ENCODE data around the gene PIF1.

PIF1 gene

DNA sequence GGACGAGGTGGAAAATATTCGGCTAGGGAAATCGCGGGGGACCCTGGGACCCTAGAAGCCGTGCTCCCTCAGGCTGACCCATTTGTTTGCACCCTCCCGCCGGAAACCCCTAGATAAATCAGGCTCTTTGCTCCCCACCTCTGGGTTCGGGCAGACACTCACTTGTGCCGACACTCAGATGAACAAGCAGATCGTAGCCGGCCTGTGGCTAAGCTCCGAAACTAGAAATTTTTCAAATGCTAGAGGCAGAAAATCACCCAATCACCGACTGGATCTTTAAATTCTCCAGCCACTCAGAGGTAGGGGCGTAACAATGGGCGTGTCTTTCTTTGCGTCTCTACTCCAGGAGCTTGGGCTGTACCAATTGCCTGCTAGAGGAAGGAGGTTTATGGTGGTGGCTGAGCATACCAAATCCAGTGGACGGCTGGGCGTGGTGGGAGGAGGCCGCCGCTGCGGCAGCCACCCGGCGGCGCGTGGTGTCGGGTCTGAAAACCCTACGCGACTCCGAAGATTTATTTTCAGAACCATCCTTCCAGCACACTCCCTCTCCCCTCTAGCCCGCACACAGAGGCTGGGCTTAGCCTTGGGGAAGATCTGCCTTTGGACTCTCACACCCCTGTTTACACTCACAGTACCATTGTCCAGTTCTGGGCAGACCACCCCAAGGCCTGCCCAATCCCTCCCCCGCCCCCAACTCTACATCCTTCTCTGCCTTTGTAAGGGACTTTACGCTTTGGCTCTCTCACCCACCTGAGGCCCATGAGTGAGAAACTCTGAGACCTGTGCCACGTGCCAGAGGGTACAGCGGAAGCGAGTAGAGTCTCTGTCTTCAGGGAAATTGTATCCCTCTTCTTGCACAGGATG, at the start of gene PIF1:
Gene PIF1, minus strand, starts transcription at position 217 of the 864 bp plus-strand sequence. CDS start 1,312 bp downstream, outside the sequence.
- peak; percentile 86 for DNase-seq

GRCh38 chr15:64870353-64870752, 44.9 kb upstream of the PIF1 start:
- DNase-seq = no peak

GRCh38 chr15:64869501-64869900, 44.1 kb upstream of the PIF1 start:
- no peak for DNase-seq

DNA sequence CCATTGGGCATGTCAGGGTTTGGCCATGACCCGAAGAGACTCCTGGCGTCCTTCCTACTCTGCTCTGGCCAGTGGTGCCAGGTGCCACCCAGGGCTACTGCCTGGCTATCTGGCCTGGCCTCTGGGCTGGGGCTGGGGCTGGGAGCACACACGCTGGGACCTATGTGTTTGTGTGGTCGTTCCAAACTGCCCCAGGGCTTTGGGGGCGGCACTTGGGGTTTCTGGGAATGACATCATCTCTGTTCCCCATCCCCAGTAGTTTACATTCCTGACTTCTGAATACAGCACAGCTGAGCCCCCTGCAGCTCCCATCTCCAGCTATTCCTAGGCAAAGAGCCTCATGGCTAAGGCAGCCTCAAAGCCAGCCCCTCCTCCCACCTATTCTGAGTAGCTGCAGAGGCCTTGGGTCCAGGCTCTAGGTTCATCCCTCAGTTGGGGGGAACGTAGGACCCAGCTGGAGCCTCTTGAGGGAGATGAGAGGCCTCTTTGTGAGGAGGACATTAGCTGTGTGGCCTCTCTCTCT, 40.6 kb upstream of the PIF1 start:
- no peak for DNase-seq

DNA sequence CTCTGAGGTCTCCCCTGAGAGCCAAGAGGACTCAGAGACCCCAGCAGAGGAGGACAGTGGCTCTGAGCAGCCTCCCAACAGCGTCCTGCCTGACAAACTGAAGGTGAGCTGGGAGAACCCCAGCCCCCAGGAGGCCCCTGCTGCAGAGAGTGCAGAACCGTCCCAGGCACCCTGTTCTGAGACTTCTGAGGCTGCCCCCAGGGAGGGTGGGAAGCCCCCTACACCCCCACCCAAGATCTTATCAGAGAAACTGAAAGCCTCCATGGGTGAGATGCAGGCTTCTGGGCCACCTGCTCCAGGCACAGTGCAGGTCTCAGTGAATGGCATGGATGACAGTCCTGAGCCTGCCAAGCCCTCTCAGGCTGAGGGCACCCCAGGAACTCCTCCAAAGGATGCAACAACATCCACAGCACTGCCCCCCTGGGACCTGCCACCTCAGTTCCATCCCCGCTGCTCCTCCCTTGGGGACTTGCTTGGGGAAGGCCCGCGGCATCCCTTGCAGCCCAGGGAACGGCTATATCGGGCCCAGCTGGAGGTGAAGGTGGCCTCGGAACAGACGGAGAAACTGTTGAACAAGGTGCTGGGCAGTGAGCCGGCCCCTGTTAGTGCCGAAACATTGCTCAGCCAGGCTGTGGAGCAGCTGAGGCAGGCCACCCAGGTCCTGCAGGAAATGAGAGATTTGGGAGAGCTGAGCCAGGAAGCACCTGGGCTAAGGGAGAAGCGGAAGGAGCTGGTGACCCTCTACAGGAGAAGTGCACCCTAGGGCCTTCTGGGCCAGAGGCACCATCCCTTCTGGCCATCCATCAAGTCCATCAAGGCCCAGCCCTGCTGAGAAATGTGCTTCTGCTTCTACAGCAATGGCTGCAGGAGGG, 39.9 kb upstream of the PIF1 start:
- no peak for DNase-seq

DNA sequence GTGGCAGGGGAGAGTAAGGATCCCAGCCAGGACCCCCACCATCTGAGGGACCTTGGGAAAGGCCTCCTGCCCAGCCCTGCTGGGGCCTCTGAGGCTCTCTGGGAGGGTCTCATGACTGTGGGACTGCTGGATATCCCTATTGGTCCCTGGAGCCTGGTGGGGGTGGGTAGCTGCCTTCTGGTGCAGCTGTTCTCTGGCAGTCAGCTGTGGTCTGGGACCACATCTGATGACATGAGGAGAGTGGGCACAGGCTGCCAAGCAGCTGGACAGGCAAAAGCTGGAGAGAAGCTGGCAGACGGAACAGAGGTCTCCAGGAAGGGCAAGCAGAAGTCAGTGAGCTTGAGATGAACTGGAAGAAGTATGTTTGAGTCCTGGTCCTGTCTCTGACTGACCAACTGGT, 38.6 kb upstream of the PIF1 start:
- no peak for DNase-seq

GRCh38 chr15:64862408-64862807, 37.0 kb upstream of the PIF1 start:
- no peak for DNase-seq

DNA sequence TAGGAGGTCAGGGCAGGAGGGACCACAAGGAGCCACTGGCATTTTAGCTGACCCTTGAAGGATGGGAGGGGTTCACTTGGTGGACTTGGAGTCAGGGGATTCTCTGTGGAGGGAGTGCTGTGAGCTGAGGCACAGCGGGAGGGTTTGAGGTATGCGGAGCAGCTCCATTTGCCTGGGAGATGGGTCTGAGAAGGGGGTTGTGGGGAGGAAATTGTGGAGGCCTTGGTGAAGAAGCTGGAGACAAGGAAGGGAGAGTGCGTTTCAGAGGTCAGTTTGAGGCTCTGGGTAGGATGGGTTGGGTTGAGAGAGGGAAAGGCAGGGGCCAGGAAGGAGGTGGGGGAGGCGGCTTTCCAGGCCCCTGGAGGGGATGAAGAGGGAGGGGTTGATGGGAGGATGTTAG, 36.5 kb upstream of the PIF1 start:
- DNase-seq = no peak

DNA sequence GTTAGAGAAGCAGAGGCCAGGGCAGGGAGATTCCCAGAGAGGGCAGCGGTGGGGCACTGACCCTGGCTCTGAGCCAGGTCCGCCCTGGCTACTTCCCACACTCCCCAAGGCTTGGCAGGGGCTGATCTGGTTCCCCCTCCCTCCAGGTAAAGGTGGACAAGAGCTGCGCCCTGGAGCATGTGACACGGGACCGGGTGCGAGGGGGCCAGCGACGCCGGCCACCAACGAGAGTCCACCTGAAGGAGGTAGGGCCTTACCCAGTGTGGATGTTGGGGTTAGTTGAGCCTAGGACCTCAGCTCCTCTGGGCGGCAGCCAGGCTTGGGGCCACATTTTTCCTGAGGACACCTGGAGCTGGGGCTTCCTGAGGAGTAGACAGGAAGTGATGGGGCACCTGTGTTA, 35.9 kb upstream of the PIF1 start:
- DNase-seq = no peak

DNA sequence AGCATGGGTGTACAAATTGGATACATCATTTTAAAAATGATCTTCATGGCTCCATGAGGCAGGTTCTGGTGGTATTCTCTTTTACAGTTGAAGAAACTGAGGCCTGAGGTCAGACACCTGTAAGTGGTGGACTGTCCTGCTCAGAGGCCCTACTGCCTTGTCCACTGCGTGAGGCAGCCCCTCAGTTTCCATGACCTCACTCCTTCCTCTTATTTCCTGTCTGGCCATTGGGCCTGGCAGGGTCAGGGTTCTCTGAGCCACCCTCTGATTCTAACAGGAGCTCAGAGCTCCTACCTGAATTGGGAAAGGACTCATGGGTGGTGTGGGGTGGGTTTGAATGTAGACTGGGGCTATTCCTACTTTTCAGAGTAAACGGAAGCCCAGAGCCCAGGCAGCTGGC, 33.8 kb upstream of the PIF1 start:
- DNase-seq = no peak

DNA sequence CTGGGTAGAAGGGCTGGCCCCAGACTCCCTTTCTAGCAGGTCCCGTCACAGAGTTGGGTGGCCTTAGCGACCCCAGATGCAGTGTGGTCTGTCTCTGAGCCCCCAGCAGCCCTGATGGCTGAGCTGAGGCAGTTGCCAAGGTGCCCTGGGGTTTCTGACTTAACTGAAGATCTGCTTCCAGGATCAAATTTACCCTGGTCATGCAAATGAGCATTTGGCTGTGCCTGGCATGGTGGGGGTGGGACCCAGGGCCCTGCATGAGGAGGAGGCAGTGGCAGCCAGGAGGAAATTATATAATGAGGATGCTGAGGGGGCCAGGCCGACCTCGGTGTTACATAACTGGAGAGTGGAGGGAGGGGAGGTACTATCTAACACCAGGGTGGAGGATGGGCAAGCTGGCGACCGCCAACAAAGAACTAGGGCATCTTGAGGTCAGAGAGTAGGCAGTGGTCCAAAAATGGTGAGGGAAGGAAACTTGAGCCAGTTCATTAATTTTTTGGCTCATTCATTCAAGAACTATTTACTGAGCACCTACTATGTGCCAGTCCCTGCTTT, 32.7 kb upstream of the PIF1 start:
- DNase-seq = no peak

- DNase-seq = no peak
Observed at GRCh38 chr15:64857421-64857820, 32.0 kb upstream of the PIF1 start.

DNA sequence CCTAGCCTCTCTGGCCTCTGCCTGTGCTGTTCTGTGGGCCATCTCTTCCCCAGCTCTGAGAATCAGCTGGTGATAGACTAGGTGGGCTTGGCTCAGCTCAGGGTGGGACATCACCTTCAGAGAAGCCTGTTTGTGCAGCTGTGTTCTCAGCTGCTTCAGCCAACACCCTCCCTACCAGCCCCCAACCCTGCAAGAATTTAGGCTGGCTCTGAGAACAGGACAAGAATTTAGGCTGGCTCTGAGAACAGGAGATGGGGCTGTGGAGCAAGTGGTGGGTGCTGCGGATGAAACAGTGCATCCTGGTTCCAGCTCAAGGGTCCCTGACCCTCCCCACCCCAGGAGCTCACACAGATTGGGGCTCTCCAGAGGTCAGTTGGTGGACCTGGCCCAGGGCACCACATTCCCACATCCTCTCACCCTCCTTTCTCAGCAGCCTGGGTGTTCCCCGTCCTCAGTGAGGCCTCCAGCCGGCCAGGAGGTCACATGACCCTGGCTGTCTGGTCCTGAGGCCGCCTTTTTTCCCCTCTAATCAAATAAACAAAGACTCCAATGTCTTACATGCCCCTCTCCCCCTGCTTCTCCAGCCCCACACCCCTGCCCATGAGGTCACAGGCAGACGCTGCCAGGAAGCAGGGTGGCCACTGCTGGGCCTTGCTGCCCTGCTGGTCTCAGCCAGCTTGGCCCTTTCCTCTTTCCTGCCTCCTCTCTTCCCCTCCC, 31.1 kb upstream of the PIF1 start:
- DNase-seq = no peak

GRCh38 chr15:64855205-64855975, 29.9 kb upstream of the PIF1 start:
- DNase-seq = no peak

GRCh38 chr15:64854526-64854925, 29.1 kb upstream of the PIF1 start:
- DNase-seq = no peak

DNA sequence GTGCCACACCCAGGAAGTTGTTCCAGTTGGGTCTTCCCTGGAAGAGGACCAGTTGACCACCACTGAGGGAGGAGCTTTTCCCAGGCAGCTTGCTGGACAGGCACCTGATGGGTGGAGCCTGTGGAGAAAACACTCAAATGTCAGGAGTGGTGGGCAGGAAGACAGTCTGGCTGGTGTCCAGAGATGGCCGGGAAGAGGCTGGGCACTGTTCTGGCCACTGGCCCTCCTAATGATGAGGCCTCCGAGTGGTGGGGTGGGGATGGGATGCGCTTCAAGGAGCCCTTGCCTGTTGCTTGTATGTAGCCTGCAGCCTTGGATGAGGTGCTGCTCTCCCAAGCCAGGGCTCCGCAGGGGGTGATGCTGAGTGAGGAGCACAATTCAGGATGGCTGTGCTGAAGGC, 28.6 kb upstream of the PIF1 start:
- no peak for DNase-seq

DNA sequence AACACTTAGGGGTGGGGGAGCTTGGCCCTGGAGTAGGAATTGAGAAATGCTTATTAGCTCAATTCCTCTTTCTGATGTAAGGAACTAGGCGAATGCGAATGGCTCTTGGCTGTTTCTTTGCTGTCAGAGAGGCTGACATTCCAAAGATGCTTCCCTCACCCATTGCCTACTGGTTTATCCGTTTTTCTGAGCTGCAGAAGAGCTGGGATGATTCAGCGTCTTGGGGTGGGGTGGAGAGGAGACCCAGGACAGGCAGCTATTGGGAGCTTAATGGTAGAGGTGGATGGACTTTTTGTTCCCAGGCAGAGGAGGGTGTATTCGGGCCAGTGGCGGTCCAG, 26.0 kb upstream of the PIF1 start:
- DNase-seq = no peak

DNA sequence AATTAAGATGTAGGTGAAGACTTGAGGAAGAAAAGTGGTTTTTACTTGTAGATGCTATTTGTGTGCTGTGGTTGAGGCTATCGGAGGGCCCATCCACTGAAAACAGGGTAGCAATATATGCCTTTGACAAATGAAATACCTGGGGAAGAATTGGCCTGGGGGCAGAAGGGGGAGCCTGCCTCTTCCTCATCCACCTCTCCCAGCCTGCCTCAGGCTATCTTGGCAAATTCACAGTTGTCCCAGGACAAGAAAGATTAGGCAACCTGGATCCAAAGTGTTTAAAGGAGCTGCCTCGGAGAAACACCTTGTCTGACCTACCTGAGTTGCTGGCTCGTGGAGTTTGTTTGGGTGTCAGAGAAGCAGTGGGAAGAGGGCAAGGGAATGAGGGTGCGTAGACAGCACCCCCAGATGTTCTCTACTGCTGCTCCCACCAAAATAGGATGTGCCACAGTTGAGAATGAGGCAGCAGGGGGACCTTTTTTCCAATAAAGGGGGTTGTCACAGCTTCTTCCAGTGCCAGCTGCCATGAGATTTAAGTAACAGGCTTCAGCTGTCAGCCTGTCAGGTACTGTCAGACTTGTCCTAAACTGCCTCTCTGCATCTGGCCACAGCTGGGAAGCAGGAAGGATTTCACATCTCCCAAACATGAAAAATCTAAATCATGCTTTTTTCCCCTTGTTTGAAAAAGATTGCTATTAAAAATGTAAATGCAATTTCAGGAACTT, 25.5 kb upstream of the PIF1 start:
- no peak for DNase-seq

GRCh38 chr15:64847876-64848716, 22.6 kb upstream of the PIF1 start:
- no peak for DNase-seq

GRCh38 chr15:64847448-64847847, 22.0 kb upstream of the PIF1 start:
- no peak for DNase-seq
